HEK293 (cell line): ENCODE measurements around the gene TMEM132A.

Source experiments
- CTCF ChIA-PET: fragments of 350-600 bp; formaldehyde crosslinking; extraction: SDS; loops from one replicate; lab custom pipeline; 2021; ENCODE audit warnings: antibody characterized with exemption; lab: Yijun Ruan, JAX
- POLR2A ChIA-PET: fragments of 300-600 bp; formaldehyde crosslinking; extraction: SDS; loops from one replicate; lab custom pipeline; 2020; ENCODE audit warnings: antibody characterized with exemption, inconsistent platforms; lab: Yijun Ruan, JAX
- H3K27ac ChIP-seq: fragments of 200-500 bp; sonication (Bioruptor generic); 2 replicates; pipeline ENCODE4 v1.5.1; 2014; ENCODE audit warnings: low read depth, low read length, control low read depth, inconsistent platforms; ENCODE audit errors: extremely low read depth
- H3K36me3 ChIP-seq, 2 experiments: fragments of 200-500 bp in 1 of 2; sonication (Bioruptor generic) in 1 of 2; 1 replicate in 1 of 2; 2 replicates in 1 of 2; pipeline ENCODE4 v1.5.1; 2014 to 2017; ENCODE audit warnings: inconsistent platforms in 2 of 2, low read length in 2 of 2; ENCODE audit not compliant: control insufficient read depth in 2 of 2, insufficient read depth in 1 of 2
- H3K4me1 ChIP-seq: fragments of 200-500 bp; sonication (Bioruptor generic); 2 replicates; pipeline ENCODE4 v1.5.1; 2014; ENCODE audit warnings: mild to moderate bottlenecking, low read length, inconsistent platforms; ENCODE audit not compliant: control insufficient read depth, insufficient read depth
- H3K4me3 ChIP-seq: 2 replicates; pipeline ENCODE4 v1.5.1; 2011; ENCODE audit warnings: low read depth, mild to moderate bottlenecking, control low read depth, low read length, moderate library complexity
- H3K9me3 ChIP-seq: fragments of 200-500 bp; sonication (Bioruptor generic); 2 replicates; pipeline ENCODE4 v1.5.1; 2014; ENCODE audit warnings: low read depth, low read length, inconsistent platforms; ENCODE audit not compliant: control insufficient read depth, insufficient read depth
- BCL11A ChIP-seq: fragments of 450-650 bp; formaldehyde crosslinking; IDR thresholded peaks from 2 replicates; pipeline ENCODE4 v1.5.1; 2016; ENCODE audit warnings: low read depth, missing biosample characterization, missing genetic modification characterization
- GLI2 ChIP-seq: fragments of 450-650 bp; formaldehyde crosslinking; IDR thresholded peaks from 2 replicates; pipeline ENCODE4; 2017; ENCODE audit warnings: missing biosample characterization, missing genetic modification characterization, low read depth, borderline replicate concordance
- HOXC10 ChIP-seq: sonication (generic); formaldehyde crosslinking; IDR thresholded peaks from 2 replicates; pipeline ENCODE4 v1.8.1; 2023; ENCODE audit warnings: mild to moderate bottlenecking, missing genetic modification reagents
- MEIS1 ChIP-seq: sonication (generic); formaldehyde crosslinking; IDR thresholded peaks from 2 replicates; pipeline ENCODE4 v1.8.1; 2022; ENCODE audit warnings: missing genetic modification reagents, mild to moderate bottlenecking, borderline replicate concordance
- PBX3 ChIP-seq: sonication (generic); formaldehyde crosslinking; IDR thresholded peaks from 2 replicates; pipeline ENCODE4 v1.8.1; 2022; ENCODE audit warnings: mild to moderate bottlenecking, moderate library complexity, missing genetic modification reagents
- SP2 ChIP-seq: fragments of 450-650 bp; formaldehyde crosslinking; IDR thresholded peaks from 2 replicates; pipeline ENCODE4 v1.5.1; 2016; ENCODE audit warnings: missing biosample characterization, missing genetic modification characterization
- SP7 ChIP-seq: fragments of 450-650 bp; formaldehyde crosslinking; IDR thresholded peaks from 2 replicates; pipeline ENCODE4 v1.5.1; 2016; ENCODE audit warnings: missing biosample characterization, missing genetic modification characterization
- TRIM28 ChIP-seq: IDR thresholded peaks from 2 replicates; pipeline ENCODE4 v1.6.1; 2011; ENCODE audit warnings: low read length, control low read depth, borderline replicate concordance
- ZNF10 ChIP-seq: fragments of 450-650 bp; formaldehyde crosslinking; IDR thresholded peaks from 2 replicates; pipeline ENCODE4 v1.5.1; 2017; ENCODE audit warnings: missing biosample characterization, missing genetic modification characterization
- ZNF114 ChIP-seq: fragments of 450-650 bp; formaldehyde crosslinking; IDR thresholded peaks from 2 replicates; pipeline ENCODE4 v1.5.0; 2017; ENCODE audit warnings: missing biosample characterization, missing genetic modification characterization
- ZNF155 ChIP-seq: fragments of 450-650 bp; formaldehyde crosslinking; IDR thresholded peaks from 2 replicates; pipeline ENCODE4 v1.5.1; 2016; ENCODE audit warnings: missing biosample characterization, missing genetic modification characterization
- ZNF174 ChIP-seq: fragments of 450-650 bp; formaldehyde crosslinking; IDR thresholded peaks from 2 replicates; pipeline ENCODE4 v1.5.0; 2017; ENCODE audit warnings: missing biosample characterization, mild to moderate bottlenecking, missing genetic modification characterization
- ZNF18 ChIP-seq: fragments of 450-650 bp; formaldehyde crosslinking; IDR thresholded peaks from 2 replicates; pipeline ENCODE4 v1.5.1; 2016; ENCODE audit warnings: missing biosample characterization, missing genetic modification characterization
- ZNF184 ChIP-seq: fragments of 450-650 bp; IDR thresholded peaks from 2 replicates; pipeline ENCODE4 v1.5.1; 2018; ENCODE audit warnings: missing biosample characterization, mild to moderate bottlenecking, missing genetic modification characterization
- ZNF211 ChIP-seq: fragments of 450-650 bp; formaldehyde crosslinking; IDR thresholded peaks from 2 replicates; pipeline ENCODE4 v1.5.1; 2016; ENCODE audit warnings: low read depth, missing biosample characterization, missing genetic modification characterization
- ZNF239 ChIP-seq: fragments of 450-650 bp; formaldehyde crosslinking; IDR thresholded peaks from 2 replicates; pipeline ENCODE4 v1.5.1; 2016; ENCODE audit warnings: missing biosample characterization, missing genetic modification characterization
- ZNF248 ChIP-seq: fragments of 450-650 bp; formaldehyde crosslinking; IDR thresholded peaks from 2 replicates; pipeline ENCODE4 v1.5.1; 2017; ENCODE audit warnings: missing biosample characterization, missing genetic modification characterization
- ZNF350 ChIP-seq: fragments of 450-650 bp; formaldehyde crosslinking; IDR thresholded peaks from 2 replicates; pipeline ENCODE4 v1.5.0; 2017; ENCODE audit warnings: missing biosample characterization, mild to moderate bottlenecking, missing genetic modification characterization
- ZNF404 ChIP-seq: fragments of 450-650 bp; formaldehyde crosslinking; IDR thresholded peaks from 2 replicates; pipeline ENCODE4 v1.5.1; 2017; ENCODE audit warnings: missing biosample characterization, missing genetic modification characterization
- ZNF426 ChIP-seq: fragments of 450-650 bp; formaldehyde crosslinking; IDR thresholded peaks from 2 replicates; pipeline ENCODE4 v1.5.1; 2017; ENCODE audit warnings: missing biosample characterization, missing genetic modification characterization, mild to moderate bottlenecking, inconsistent platforms, moderate library complexity
- ZNF501 ChIP-seq: fragments of 450-650 bp; formaldehyde crosslinking; IDR thresholded peaks from 2 replicates; pipeline ENCODE4 v1.5.1; 2016; ENCODE audit warnings: missing biosample characterization, missing genetic modification characterization
- ZNF514 ChIP-seq: fragments of 450-650 bp; formaldehyde crosslinking; IDR thresholded peaks from 2 replicates; pipeline ENCODE4 v1.5.1; 2016; ENCODE audit warnings: missing biosample characterization, missing genetic modification characterization
- ZNF580 ChIP-seq: fragments of 450-650 bp; formaldehyde crosslinking; IDR thresholded peaks from 2 replicates; pipeline ENCODE4 v1.5.1; 2016; ENCODE audit warnings: missing biosample characterization, missing genetic modification characterization
- ZNF596 ChIP-seq: fragments of 450-650 bp; IDR thresholded peaks from 2 replicates; pipeline ENCODE4 v1.5.0; 2018; ENCODE audit warnings: missing biosample characterization, mild to moderate bottlenecking, missing genetic modification characterization, moderate library complexity
- ZNF677 ChIP-seq: fragments of 450-650 bp; IDR thresholded peaks from 2 replicates; pipeline ENCODE4 v1.5.0; 2018; ENCODE audit warnings: missing biosample characterization, mild to moderate bottlenecking, missing genetic modification characterization, moderate library complexity
- ZNF692 ChIP-seq: fragments of 450-650 bp; formaldehyde crosslinking; IDR thresholded peaks from 2 replicates; pipeline ENCODE4 v1.5.1; 2016; ENCODE audit warnings: missing biosample characterization, missing genetic modification characterization
- ZNF701 ChIP-seq: fragments of 450-650 bp; formaldehyde crosslinking; IDR thresholded peaks from 2 replicates; pipeline ENCODE4 v1.5.1; 2016; ENCODE audit warnings: missing biosample characterization, missing genetic modification characterization
- ZNF76 ChIP-seq: fragments of 450-650 bp; formaldehyde crosslinking; IDR thresholded peaks from 2 replicates; pipeline ENCODE4; 2016; ENCODE audit warnings: low read depth, missing biosample characterization, missing genetic modification characterization, borderline replicate concordance
- ZNF785 ChIP-seq: fragments of 450-650 bp; formaldehyde crosslinking; IDR thresholded peaks from 2 replicates; pipeline ENCODE4 v1.5.1; 2016; ENCODE audit warnings: missing biosample characterization, missing genetic modification characterization
- ZSCAN5A ChIP-seq: fragments of 450-650 bp; formaldehyde crosslinking; IDR thresholded peaks from 2 replicates; pipeline ENCODE4 v1.5.1; 2016; ENCODE audit warnings: missing biosample characterization, missing genetic modification characterization

TMEM132A gene

GRCh38 chr11:60971520-60971919 lies 47.3 kb downstream of the TMEM132A start, which contains the start of gene CD6 (continued):
- TF ChIP-seq ZNF701 (tag by site-specific recombination) = no peak
- no peak for TF ChIP-seq ZNF114
- no peak for TF ChIP-seq ZNF514 (tag by site-specific recombination)
- no peak for TF ChIP-seq ZNF155
- TF ChIP-seq SP2 = no peak
- no peak for TF ChIP-seq ZNF239 (tag by site-specific recombination)

- H3K27ac ChIP-seq = no peak overlapping the region
- H3K4me3 ChIP-seq = no peak overlapping the region
- ChIA-PET POLR2A (no interaction called here), CTCF (interaction anchor here (0.9 to 1.3 kb wide), 3 partner anchors 93 to 214 kb away, joined by 3 to 5 read pairs (median 3); no protein-coding TSS in a partner anchor)
- H3K36me3 ChIP-seq = no peaks in the 10 kb centered on the region
- no peaks in the 10 kb centered on the region for H3K9me3 ChIP-seq
- TF ChIP-seq ZNF426 (tag by site-specific recombination) (no peak), ZNF677 (no peak), HOXC10 (CRISPR knock-in tag) (no peak), GLI2 (tag by site-specific recombination) (no peak), ZNF404 (no peak)
- no peaks in the 10 kb centered on the region for H3K4me1 ChIP-seq
Measured at GRCh38 chr11:60972182-60973030, 48.1 kb downstream of the TMEM132A start.

GRCh38 chr11:60973699-60974098 lies 49.4 kb downstream of the TMEM132A start:
- ChIA-PET CTCF (no interaction called here), POLR2A (no interaction called here)
- H3K9me3 ChIP-seq = no peaks in the 10 kb centered on the region
- no peaks in the 10 kb centered on the region for H3K36me3 ChIP-seq
- no peak for TF ChIP-seq ZNF184 (tag by site-specific recombination)
- TF ChIP-seq ZSCAN5A (tag by site-specific recombination) = no peak
- no peak for TF ChIP-seq ZNF18 (tag by site-specific recombination)
- TF ChIP-seq SP7 (tag by site-specific recombination) = no peak
- TF ChIP-seq ZNF580 (tag by site-specific recombination) = no peak
- no peak for TF ChIP-seq ZNF692 (tag by site-specific recombination)
- no peak for TF ChIP-seq GLI2 (tag by site-specific recombination)
- no peak for TF ChIP-seq ZNF76 (tag by site-specific recombination)
- TF ChIP-seq MEIS1 (CRISPR knock-in tag) = no peak
- no peak for TF ChIP-seq ZNF596
- TF ChIP-seq ZNF785 = no peak
- TF ChIP-seq BCL11A (tag by site-specific recombination) = no peak
- TF ChIP-seq PBX3 (CRISPR knock-in tag) = no peak
- TF ChIP-seq ZNF211 (tag by site-specific recombination) = no peak
- no peak for TF ChIP-seq TRIM28
- no peak for TF ChIP-seq ZNF248 (tag by site-specific recombination)
- no peak for TF ChIP-seq ZNF501 (tag by site-specific recombination)
- TF ChIP-seq ZNF350 = no peak
- TF ChIP-seq ZNF174 (tag by site-specific recombination) = no peak
- TF ChIP-seq ZNF10 = no peak
- no peak overlapping the region for H3K27ac ChIP-seq
- H3K4me3 ChIP-seq = no peak overlapping the region
- H3K4me1 ChIP-seq = no peaks in the 10 kb centered on the region
